LNCAP (cell line): ENCODE data around the gene MYO16.

ENCODE experiments used
- TF ChIP-seq, protein P1 (sequence below): fragments of 450-650 bp; IDR thresholded peaks from 2 replicates; pipeline ENCODE4 v1.5.1; 2017; ENCODE audit warnings: mild to moderate bottlenecking

Gene MYO16

DNA sequence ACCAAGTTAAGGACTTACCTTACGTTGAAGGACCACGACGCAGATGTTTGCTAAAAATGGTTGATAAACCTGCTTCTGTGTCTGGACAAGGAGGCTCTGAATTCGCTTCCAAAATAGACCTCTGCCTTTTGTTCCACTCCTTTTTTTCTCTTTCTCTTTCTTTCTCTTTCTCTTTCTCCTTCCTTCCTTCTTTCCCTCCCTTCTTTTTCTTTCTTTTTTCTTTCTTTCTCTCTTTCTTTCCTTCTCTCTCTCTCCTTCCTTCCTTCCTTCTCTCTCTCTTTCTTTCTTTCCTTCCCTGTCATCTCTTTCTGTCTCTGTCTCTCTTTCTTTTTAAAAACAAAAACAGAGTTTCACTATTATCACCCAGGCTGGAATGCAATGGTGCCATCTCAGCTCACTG lies 290.7 kb downstream of the MYO16 start:
- TF ChIP-seq, protein P1, sequence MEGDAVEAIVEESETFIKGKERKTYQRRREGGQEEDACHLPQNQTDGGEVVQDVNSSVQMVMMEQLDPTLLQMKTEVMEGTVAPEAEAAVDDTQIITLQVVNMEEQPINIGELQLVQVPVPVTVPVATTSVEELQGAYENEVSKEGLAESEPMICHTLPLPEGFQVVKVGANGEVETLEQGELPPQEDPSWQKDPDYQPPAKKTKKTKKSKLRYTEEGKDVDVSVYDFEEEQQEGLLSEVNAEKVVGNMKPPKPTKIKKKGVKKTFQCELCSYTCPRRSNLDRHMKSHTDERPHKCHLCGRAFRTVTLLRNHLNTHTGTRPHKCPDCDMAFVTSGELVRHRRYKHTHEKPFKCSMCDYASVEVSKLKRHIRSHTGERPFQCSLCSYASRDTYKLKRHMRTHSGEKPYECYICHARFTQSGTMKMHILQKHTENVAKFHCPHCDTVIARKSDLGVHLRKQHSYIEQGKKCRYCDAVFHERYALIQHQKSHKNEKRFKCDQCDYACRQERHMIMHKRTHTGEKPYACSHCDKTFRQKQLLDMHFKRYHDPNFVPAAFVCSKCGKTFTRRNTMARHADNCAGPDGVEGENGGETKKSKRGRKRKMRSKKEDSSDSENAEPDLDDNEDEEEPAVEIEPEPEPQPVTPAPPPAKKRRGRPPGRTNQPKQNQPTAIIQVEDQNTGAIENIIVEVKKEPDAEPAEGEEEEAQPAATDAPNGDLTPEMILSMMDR: no peak

DNA sequence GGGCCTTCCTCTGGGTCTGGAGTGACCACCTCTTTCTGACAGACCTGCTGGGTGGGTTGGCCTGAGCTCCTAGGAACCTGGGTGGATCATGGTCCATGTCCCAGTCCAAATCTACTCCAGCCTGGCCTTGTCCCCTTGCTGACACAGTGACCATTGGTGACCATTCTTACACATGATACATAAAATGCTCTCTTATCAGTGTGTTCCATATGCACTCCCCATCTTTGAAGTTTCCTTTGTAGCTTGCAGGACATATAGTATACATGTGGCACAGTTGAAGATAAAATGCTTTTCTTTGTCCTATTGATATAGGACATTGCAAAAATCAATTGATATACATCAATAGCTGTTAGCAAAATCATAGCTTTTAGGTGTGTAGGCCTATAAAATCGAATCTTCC lies 291.8 kb downstream of the MYO16 start:
- TF ChIP-seq, protein P1: no peak

DNA sequence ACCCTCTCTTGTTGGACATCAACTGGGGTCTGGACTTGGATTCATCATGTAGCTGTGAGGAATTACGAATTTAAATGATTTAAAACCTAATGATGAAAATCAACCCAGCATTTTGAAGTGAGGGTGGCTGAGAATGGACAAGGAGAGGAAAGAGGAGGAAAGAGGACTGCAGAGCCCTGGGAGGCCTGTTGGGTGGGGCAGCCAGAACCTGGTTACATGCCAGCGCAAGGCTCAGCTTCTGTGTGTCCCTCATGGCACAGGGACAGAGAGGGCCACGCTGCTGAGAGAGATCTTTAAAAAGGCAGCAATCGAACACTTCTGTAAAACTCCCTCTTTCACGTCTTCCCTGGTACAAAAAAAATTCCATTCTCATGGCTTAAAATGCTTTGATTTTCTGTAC lies 292.7 kb downstream of the MYO16 start:
- TF ChIP-seq, protein P1: no peak

DNA sequence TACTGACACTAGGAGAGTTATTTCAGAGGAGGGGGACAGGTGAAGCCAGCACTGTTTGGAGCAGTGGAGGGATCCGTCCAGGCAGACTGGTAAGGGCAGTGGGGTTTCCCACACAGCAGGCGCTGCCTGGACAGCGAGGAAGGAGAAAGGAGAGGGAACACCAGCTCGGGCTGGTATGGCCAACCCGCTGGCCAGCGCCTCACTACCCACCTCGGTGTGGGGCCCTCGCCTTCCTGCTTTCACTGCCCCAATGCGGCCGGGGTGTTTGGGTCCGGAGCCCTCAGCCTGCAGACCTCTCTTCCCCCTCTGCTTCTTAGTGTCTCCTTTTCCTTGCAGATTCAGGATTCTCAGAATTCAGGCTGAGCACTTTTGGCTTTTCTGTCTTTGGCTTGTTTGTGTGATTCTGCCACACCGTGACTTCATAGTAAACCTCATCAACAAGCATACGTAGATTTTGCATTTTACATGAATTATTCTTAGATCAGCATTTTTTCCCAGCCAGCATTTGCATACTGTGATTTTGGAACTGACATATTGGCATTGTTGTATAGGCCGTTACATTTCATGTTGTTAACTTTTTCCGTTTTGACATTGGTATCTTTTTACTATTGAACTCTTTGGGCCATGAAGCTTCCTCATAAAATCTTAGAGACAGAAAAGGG lies 294.1 kb downstream of the MYO16 start:
- TF ChIP-seq, protein P1: no peak

DNA sequence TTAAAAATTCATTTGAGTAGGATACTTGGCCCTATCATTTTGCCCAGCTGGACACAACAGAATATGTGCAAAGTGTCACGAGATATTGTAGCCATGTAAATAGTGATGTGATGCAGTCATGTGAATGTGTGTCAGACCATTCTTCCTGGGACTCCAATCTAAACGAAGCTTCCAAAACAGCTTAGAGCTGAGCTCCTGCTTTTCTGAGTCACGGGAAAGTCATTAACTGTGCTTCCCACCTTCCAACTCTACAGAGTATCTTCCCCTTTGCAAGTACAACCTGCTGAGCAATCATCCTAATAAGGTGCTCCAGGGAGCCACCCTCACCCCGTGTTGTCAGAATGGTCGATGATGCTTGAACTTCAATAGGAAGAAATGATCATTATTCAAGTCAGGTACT lies 294.7 kb downstream of the MYO16 start:
- TF ChIP-seq, protein P1: no peak

DNA sequence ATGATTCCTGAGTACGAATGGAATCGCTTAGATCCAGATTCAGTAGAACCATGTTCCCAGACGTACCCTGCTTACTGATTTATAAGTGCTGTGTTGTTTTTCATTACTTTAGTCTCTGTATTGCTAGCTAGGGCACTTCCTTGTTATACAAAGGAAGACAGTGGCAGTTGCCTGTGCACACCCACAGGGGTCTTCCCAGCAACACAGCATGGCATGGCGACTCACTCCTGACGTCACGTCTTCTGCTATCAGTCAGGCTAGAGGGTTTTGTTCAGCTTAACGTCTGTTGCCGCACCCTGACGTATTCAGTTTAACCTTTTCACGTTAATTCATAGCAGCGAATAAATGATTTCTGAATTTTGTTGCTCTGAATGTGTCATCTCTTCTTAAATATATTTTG lies 295.1 kb downstream of the MYO16 start:
- TF ChIP-seq, protein P1: no peak

DNA sequence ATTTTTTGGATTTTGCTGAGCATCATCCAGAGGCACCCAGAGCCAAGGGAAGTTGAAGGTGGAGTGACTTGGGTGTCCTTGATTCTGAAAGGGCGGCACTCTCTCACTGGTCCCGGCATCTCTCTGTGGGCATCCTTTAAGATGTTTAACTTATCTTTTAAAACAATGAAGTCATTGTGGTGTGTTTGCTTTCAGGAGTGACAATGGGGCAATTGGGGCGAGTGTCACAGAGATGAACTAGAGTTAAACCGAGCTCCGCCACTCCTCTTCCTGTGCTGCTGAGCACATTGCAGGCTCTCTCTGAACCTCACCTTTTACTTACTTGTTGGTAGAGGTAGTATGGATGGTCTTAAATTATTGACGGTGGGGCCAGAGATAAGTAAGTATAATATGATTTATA lies 295.7 kb downstream of the MYO16 start:
- TF ChIP-seq, protein P1: no peak

DNA sequence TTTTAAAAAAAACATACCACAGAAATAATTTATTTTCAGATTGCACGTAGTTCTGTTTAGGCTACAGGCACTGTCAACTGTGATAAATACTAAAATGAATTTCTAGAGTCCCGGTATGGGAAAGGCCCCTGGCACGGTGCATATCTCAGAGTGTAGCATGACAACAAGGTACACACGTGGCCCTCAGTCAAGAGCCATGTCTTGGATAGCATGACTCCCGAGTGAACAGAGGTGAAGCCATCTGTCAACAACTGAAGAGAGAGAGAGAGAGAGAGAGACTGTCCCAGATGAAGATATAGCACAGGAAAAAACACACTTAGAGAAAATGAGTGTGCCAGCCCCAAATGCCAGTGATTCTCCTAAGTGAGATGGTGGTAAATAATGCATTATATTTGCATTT lies 297.5 kb downstream of the MYO16 start:
- TF ChIP-seq, protein P1: no peak
